AG09309 (cell line): ENCODE results near the gene TJAP1.

Experiments
- DNase-seq: peaks from one replicate; pipeline ENCODE4 v3.0.0-alpha.2; 2010; ENCODE audit warnings: low read depth
- H3K4me3 ChIP-seq: 2 replicates; pipeline ENCODE4 v1.5.1; 2011; ENCODE audit warnings: mild to moderate bottlenecking, low read depth, low read length, moderate library complexity; ENCODE audit not compliant: control insufficient read depth
- TF ChIP-seq, protein P1 (sequence below): IDR thresholded peaks from 2 replicates; pipeline ENCODE4 v1.5.1; 2011; ENCODE audit warnings: mild to moderate bottlenecking, low read depth, low read length, inconsistent platforms; ENCODE audit not compliant: insufficient read depth, control insufficient read depth; ENCODE audit errors: missing control alignments

The TJAP1 gene, protein sequence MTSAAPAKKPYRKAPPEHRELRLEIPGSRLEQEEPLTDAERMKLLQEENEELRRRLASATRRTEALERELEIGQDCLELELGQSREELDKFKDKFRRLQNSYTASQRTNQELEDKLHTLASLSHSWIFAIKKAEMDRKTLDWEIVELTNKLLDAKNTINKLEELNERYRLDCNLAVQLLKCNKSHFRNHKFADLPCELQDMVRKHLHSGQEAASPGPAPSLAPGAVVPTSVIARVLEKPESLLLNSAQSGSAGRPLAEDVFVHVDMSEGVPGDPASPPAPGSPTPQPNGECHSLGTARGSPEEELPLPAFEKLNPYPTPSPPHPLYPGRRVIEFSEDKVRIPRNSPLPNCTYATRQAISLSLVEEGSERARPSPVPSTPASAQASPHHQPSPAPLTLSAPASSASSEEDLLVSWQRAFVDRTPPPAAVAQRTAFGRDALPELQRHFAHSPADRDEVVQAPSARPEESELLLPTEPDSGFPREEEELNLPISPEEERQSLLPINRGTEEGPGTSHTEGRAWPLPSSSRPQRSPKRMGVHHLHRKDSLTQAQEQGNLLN

DNA sequence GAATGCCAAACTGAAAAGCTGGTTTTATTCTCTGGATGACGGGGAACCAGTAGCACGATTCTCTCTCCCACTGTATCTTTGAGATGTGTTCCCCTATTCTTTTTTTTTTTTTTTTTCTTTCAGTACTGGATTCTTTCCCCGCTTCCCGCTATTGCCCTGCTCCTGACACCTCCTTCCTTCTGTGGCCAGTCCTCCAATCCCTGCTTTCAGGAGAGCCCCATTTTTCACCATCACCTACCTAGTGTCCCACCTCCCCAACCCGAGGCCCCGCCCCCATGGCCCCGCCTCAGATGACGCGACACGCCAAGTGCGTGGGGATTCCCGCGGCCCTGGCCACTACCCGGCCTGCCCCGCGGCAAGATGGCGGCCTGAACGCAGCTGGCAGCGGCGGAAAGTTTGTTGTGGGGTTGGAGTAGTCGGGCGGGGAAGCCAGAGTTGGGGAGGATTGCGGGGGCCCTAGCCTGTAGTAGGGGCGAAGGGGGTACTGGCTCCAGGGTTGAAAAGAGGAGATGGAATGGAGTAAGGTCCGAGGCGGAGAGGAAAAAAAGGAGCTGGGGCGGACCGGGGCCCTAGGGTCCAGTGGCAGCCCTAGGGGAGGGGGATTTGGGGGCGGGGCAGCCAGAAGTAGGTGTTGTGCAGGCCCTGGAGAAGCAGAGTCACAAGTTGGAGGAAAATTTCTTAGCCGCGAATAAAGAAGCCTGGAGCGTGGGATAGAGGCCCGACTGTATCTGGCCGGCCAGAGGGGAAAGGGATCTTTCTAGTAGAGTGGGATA lies at the start of gene TJAP1:
Gene TJAP1 (plus strand): TSS at position 336 of the 773 bp plus-strand sequence. CDS start 21,432 bp downstream, outside the sequence.
- no peak for DNase-seq
- TF ChIP-seq, protein P1, sequence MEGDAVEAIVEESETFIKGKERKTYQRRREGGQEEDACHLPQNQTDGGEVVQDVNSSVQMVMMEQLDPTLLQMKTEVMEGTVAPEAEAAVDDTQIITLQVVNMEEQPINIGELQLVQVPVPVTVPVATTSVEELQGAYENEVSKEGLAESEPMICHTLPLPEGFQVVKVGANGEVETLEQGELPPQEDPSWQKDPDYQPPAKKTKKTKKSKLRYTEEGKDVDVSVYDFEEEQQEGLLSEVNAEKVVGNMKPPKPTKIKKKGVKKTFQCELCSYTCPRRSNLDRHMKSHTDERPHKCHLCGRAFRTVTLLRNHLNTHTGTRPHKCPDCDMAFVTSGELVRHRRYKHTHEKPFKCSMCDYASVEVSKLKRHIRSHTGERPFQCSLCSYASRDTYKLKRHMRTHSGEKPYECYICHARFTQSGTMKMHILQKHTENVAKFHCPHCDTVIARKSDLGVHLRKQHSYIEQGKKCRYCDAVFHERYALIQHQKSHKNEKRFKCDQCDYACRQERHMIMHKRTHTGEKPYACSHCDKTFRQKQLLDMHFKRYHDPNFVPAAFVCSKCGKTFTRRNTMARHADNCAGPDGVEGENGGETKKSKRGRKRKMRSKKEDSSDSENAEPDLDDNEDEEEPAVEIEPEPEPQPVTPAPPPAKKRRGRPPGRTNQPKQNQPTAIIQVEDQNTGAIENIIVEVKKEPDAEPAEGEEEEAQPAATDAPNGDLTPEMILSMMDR: no peak

DNA sequence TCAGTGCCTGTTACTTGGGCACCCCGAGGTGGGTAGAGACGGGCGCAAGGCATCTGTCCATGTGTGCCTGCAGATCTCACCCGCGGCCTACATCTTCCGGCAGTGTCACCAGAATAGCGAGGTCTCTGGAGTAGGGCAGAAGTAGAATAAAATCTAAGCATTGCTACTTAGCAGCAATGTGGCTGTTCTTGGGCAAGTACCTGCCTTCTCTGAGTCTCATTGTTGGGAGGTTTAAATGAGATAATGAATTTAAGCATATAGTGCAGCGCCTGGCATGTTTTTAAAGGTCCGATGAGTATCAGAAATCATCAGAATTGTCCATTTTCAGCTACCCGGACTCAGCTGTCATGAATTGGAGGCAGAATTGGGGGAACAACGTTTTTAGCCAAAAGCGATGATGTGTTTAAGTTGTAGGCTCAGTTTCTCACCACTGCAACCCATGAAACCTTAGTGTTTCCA lies 49.2 kb upstream of the TJAP1 start:
- TF ChIP-seq, protein P1: no peak
- DNase-seq: peak; percentile 4
- peak overlapping the region; percentile 100 for H3K4me3 ChIP-seq

More for the DNA sequence above, at the start of gene TJAP1:
- H3K4me3 ChIP-seq: peak within 1 kb of the TSS; percentile 94

DNA sequence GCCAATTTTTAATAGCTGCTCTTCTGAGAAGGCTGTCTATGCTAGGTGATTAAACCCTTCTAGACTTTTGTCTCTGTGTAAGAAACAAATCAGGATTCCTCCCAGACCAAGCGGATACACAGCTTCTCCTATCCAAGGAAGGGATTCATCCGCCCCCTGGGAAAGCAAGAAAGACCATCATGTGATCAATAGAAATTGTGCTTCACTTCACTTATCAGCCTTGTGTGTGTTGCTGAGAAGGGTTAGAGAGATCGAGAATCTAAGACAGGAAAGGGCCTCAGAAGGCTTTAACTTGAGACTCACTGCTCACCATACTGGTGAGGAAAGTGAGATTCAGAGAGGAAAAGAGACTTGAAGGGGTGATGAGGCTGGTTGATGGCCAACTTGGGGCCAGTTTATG lies 48.5 kb upstream of the TJAP1 start:
- DNase-seq: no peak
- H3K4me3 ChIP-seq: peak overlapping the region; percentile 100
- TF ChIP-seq, protein P1: no peak

DNA sequence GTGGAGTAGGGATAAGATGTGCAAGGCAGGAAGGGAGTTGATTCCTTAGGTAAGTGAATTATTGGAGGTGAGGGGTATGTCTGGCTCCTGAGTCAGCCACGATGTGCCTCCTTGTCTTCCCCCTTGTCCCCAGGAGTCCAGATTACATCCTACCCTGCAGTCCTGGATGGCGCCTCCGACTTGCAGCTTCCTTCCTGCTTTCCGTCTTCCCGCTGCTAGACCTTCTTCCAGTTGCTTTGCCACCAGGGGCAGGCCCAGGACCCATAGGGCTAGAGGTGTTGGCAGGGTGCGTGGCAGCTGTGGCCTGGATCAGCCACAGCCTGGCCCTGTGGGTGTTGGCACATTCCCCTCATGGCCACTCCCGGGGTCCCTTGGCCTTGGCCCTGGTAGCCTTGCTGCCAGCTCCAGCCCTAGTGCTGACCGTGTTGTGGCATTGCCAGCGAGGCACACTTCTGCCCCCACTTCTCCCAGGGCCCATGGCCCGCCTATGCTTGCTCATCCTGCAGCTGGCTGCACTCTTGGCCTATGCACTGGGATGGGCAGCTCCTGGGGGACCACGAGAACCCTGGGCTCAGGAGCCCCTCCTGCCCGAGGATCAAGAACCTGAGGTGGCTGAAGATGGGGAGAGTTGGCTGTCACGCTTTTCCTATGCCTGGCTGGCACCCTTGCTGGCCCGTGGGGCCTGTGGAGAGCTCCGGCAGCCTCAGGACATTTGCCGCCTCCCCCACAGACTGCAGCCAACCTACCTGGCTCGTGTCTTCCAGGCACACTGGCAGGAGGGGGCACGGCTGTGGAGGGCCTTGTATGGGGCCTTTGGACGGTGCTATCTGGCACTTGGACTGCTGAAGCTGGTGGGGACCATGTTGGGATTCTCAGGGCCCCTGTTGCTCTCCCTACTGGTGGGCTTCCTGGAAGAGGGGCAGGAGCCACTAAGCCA lies 45.1 kb upstream of the TJAP1 start:
- TF ChIP-seq, protein P1: no peak
- no peak overlapping the region for H3K4me3 ChIP-seq

DNA sequence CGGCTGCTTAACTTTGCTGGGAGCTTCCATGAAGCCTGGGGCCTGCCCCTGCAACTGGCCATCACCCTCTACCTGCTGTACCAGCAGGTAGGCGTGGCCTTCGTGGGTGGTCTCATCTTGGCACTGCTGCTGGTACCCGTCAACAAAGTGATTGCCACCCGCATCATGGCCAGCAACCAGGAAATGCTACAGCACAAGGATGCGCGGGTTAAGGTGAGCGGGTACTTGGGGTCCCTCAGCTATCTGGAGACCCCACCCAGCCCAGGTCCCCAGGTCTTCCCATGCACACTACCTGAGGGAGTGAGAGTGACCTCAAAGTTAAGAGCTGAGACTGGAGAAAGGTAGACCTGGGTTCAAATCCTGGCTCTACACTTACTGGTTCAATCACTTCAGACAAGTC lies 44.2 kb upstream of the TJAP1 start:
- H3K4me3 ChIP-seq: no peak overlapping the region
- DNase-seq: no peak
- TF ChIP-seq, protein P1: no peak

More for the DNA sequence above, 45.1 kb upstream of the TJAP1 start:
- no peak for DNase-seq
